Hepatocyte (in vitro differentiated cells): ENCODE results near the gene KMT2D. TPM values are rescaled to one million over a fixed set of nuclear protein-coding genes. Genes with fewer than 3 reads are reported as not detected.

Source experiments
- DNase-seq: peaks from one replicate; pipeline ENCODE4 v3.0.0-alpha.2; 2016; ENCODE audit warnings: low spot score
- H2AFZ ChIP-seq: fragments of 200-600 bp; sonication (generic); 2 replicates; pipeline ENCODE4 v1.6.0; 2016; ENCODE audit warnings: antibody characterized with exemption, mild to moderate bottlenecking
- H3K27ac ChIP-seq: fragments of 200-600 bp; sonication (generic); 2 replicates; pipeline ENCODE4 v1.5.1; 2016; ENCODE audit warnings: mild to moderate bottlenecking
- H3K27me3 ChIP-seq: fragments of 200-600 bp; sonication (generic); 2 replicates; pipeline ENCODE4 v1.6.1; 2016
- H3K36me3 ChIP-seq: fragments of 200-600 bp; sonication (generic); replicated peaks from 2 replicates; pipeline ENCODE4 v1.5.1; 2016; ENCODE audit warnings: low read depth; ENCODE audit not compliant: insufficient read depth
- H3K4me1 ChIP-seq: fragments of 200-600 bp; sonication (generic); 2 replicates; pipeline ENCODE4 v1.5.1; 2016; ENCODE audit warnings: mild to moderate bottlenecking, moderate library complexity; ENCODE audit not compliant: insufficient read depth
- H3K4me2 ChIP-seq: fragments of 200-600 bp; sonication (generic); 2 replicates; pipeline ENCODE4 v1.6.0; 2016
- H3K4me3 ChIP-seq: fragments of 200-600 bp; sonication (generic); 2 replicates; pipeline ENCODE4 v1.5.1; 2016; ENCODE audit warnings: mild to moderate bottlenecking
- H3K79me2 ChIP-seq: fragments of 200-600 bp; sonication (generic); 2 replicates; pipeline ENCODE4 v1.6.0; 2017; ENCODE audit warnings: mild to moderate bottlenecking
- H3K9me2 ChIP-seq: fragments of 200-600 bp; sonication (generic); replicated peaks from 2 replicates; pipeline ENCODE4 v1.6.0; 2017; ENCODE audit warnings: mild to moderate bottlenecking; ENCODE audit not compliant: insufficient read depth
- H3K9me3 ChIP-seq: fragments of 200-600 bp; sonication (generic); 2 replicates; pipeline ENCODE4 v1.5.1; 2016; ENCODE audit warnings: low read depth, mild to moderate bottlenecking
- H4K20me1 ChIP-seq: fragments of 200-600 bp; sonication (generic); 2 replicates; pipeline ENCODE4 v1.6.0; 2016; ENCODE audit warnings: mild to moderate bottlenecking; ENCODE audit not compliant: insufficient read depth, poor library complexity, severe bottlenecking
- EZH2 ChIP-seq: fragments of 200-600 bp; sonication (generic); IDR thresholded peaks from 2 replicates; pipeline ENCODE4 v1.6.1; 2016; ENCODE audit warnings: antibody characterized with exemption, mild to moderate bottlenecking, borderline replicate concordance
- EZH2phosphoT487 ChIP-seq: fragments of 200-600 bp; sonication (generic); IDR thresholded peaks from one replicate; pipeline ENCODE4 v1.6.1; 2018; ENCODE audit warnings: antibody characterized with exemption, mild to moderate bottlenecking, low read depth, moderate library complexity; ENCODE audit not compliant: unreplicated experiment, severe bottlenecking
- WGBS: methylation state at CpG from one replicate; pipeline ENCODE4 v1.1.6; 2016; ENCODE audit warnings: low lambda C conversion rate; ENCODE audit errors: missing lambda C conversion rate; 5-methylcytosine and 5-hydroxymethylcytosine counted together
- polyA plus RNA-seq: library from polyadenylated mRNA; unstranded; fragments of >200 nt; fragmentation: Nextera tagmentation; extraction: Ambion mirVana; gene quantifications from 2 replicates; pipeline ENCODE4 v1.2.1, GENCODE V29; 2016
- total RNA-seq: library from RNA; depleted of rRNA; stranded (reverse); fragments of >200 nt; gene quantifications from 2 replicates; pipeline ENCODE4 v1.2.3, GENCODE V29; 2014
- TF ChIP-seq, protein P1 (sequence below): fragments of 200-600 bp; sonication (generic); IDR thresholded peaks from 2 replicates; pipeline ENCODE4 v1.5.1; 2016; ENCODE audit warnings: antibody characterized with exemption, mild to moderate bottlenecking; ENCODE audit not compliant: poor library complexity

KMT2D gene
- total and polyA plus RNA-seq, 2 experiments from 2014 or later, result 31.2 to 37.3 TPM

DNA sequence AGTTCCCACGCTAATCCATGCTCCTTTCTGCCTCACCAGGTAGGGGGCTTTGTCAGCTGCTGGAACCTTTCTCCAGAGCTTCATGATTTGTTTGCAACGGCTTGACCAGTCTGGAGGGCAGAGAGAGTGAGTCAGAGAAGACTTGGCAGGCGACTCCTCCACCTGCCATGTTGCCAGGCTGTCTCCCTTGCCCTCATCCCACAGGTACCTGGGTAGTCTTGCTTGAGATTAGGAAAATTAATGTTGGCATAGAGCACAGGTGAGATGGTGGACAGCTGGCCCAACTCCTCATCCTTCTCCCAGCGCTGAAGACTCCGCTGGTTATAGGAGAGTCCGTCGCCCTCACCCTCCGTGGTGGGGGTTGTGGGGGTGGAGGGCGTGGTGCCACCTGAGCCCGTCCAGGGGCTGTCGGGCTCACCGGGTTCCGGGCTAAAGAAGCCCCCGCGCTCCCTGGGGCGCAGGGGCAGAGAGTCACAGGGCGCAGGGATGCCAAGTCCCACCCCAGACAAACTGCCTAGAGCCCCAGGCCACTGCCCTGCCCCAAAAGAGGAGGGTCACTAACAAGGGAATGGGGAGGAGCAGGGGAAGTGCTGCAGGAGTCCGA lies 18.6 kb downstream of the KMT2D start:
- Histone ChIP-seq H3K79me2 (no peaks in the 10 kb centered on the region), H4K20me1 (no peaks in the 10 kb centered on the region), H3K9me3 (no peaks in the 10 kb centered on the region), H3K4me2 (no peak overlapping the region), H3K27ac (no peak overlapping the region), H3K36me3 (no peaks in the 10 kb centered on the region), H3K27me3 (no peaks in the 10 kb centered on the region), H3K4me3 (no peak overlapping the region), H3K4me1 (no peaks in the 10 kb centered on the region), H3K9me2 (no peaks in the 10 kb centered on the region), H2AFZ (no peak overlapping the region)
- WGBS, result 97% methylated on average over 12 of the region's 18 CpGs
- TF ChIP-seq EZH2phosphoT487 (no peak), EZH2 (no peak)
- TF ChIP-seq, protein P1, sequence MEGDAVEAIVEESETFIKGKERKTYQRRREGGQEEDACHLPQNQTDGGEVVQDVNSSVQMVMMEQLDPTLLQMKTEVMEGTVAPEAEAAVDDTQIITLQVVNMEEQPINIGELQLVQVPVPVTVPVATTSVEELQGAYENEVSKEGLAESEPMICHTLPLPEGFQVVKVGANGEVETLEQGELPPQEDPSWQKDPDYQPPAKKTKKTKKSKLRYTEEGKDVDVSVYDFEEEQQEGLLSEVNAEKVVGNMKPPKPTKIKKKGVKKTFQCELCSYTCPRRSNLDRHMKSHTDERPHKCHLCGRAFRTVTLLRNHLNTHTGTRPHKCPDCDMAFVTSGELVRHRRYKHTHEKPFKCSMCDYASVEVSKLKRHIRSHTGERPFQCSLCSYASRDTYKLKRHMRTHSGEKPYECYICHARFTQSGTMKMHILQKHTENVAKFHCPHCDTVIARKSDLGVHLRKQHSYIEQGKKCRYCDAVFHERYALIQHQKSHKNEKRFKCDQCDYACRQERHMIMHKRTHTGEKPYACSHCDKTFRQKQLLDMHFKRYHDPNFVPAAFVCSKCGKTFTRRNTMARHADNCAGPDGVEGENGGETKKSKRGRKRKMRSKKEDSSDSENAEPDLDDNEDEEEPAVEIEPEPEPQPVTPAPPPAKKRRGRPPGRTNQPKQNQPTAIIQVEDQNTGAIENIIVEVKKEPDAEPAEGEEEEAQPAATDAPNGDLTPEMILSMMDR, result no peak
- no peak for DNase-seq

- no peaks in the 10 kb centered on the region for H4K20me1 ChIP-seq
- no peak overlapping the region for H2AFZ ChIP-seq
- no peaks in the 10 kb centered on the region for H3K9me3 ChIP-seq
- TF ChIP-seq EZH2, result no peak
- TF ChIP-seq EZH2phosphoT487, result no peak
- TF ChIP-seq, protein P1, result no peak
- H3K36me3 ChIP-seq, result no peaks in the 10 kb centered on the region
- no peaks in the 10 kb centered on the region for H3K4me1 ChIP-seq
- H3K4me2 ChIP-seq, result no peak overlapping the region
- no peak overlapping the region for H3K27ac ChIP-seq
- WGBS, result 97% methylated on average over 10 of the region's 31 CpGs
- DNase-seq, result no peak
- H3K9me2 ChIP-seq, result no peaks in the 10 kb centered on the region
- no peaks in the 10 kb centered on the region for H3K79me2 ChIP-seq
- H3K4me3 ChIP-seq, result no peak overlapping the region
- no peaks in the 10 kb centered on the region for H3K27me3 ChIP-seq
Observed at GRCh38 chr12:49041036-49041880, 19.3 kb downstream of the KMT2D start.

DNA sequence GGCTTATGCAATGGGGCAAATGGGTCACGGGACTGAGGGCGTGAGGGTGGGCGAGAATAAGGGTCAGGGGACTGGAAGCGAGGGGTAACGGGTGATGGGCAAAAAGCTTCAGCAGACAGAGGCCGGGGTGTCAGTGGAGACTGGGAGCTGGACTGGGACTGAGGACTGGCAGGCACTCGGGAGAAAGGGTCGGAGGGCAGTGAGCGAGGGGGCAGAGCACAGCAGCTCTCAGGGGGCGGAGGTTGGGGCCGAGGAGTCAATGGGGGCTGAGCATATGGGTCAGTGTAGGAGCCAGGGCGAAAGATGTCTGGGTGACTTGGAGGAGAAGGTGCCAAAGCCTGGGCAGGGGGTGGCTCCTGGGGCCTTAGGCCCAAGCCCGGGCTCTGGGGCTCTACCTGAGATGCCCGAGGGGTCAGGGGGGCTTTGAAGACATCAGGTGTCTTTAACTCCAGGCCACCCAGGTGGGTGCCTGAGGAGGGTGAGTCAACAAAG lies 20.2 kb downstream of the KMT2D start:
- no peak overlapping the region for H2AFZ ChIP-seq
- H3K4me2 ChIP-seq, result no peak overlapping the region
- no peaks in the 10 kb centered on the region for H3K36me3 ChIP-seq
- no peaks in the 10 kb centered on the region for H3K79me2 ChIP-seq
- DNase-seq, result no peak
- H3K9me3 ChIP-seq, result no peaks in the 10 kb centered on the region
- no peaks in the 10 kb centered on the region for H3K27me3 ChIP-seq
- no peaks in the 10 kb centered on the region for H3K9me2 ChIP-seq
- no peaks in the 10 kb centered on the region for H3K4me1 ChIP-seq
- TF ChIP-seq, protein P1, result no peak
- 94% methylated on average over 9 of the region's 14 CpGs for WGBS
- no peak overlapping the region for H3K4me3 ChIP-seq
- H3K27ac ChIP-seq, result no peak overlapping the region
- H4K20me1 ChIP-seq, result no peaks in the 10 kb centered on the region
